HepG2 (cell line): ENCODE results near the gene IRX3. TPM values are rescaled to one million over a fixed set of nuclear protein-coding genes. Genes with fewer than 3 reads are reported as not detected.
A peak's percentile ranks its signal among the peaks of the same experiment; 100 is the strongest.

Source experiments
- ARNT2 ChIP-seq: sonication (generic); formaldehyde crosslinking; IDR thresholded peaks from 2 replicates; pipeline ENCODE4 v1.8.0; 2022; ENCODE audit warnings: mild to moderate bottlenecking, low read depth, missing genetic modification reagents, moderate library complexity
- BORCS8-MEF2B ChIP-seq: sonication (generic); formaldehyde crosslinking; IDR thresholded peaks from 2 replicates; pipeline ENCODE4 v1.8.0; 2022; ENCODE audit warnings: mild to moderate bottlenecking, missing genetic modification reagents
- BRCA1 ChIP-seq: sonication (generic); formaldehyde crosslinking; IDR thresholded peaks from 2 replicates; pipeline ENCODE4 v1.4.0; 2020; ENCODE audit warnings: missing genetic modification reagents
- ELK4 ChIP-seq: sonication (generic); formaldehyde crosslinking; IDR thresholded peaks from 2 replicates; pipeline ENCODE4 v1.9.0; 2021; ENCODE audit warnings: missing genetic modification reagents, borderline replicate concordance
- FOXK1 ChIP-seq: sonication (generic); formaldehyde crosslinking; IDR thresholded peaks from 2 replicates; pipeline ENCODE4 v1.4.0; 2020; ENCODE audit warnings: low read depth, missing genetic modification reagents, borderline replicate concordance
- IKZF4 ChIP-seq: sonication (generic); formaldehyde crosslinking; IDR thresholded peaks from 2 replicates; pipeline ENCODE4 v1.5.1; 2020; ENCODE audit warnings: borderline replicate concordance, mild to moderate bottlenecking, low read depth, missing genetic modification reagents; ENCODE audit errors: not compliant biosample characterization
- JUND ChIP-seq: sonication (generic); formaldehyde crosslinking; IDR thresholded peaks from 2 replicates; pipeline ENCODE4 v1.8.0; 2022; ENCODE audit warnings: mild to moderate bottlenecking, missing genetic modification reagents
- KAT7 ChIP-seq: IDR thresholded peaks from 2 replicates; pipeline ENCODE4 v1.6.1; 2018; ENCODE audit warnings: borderline replicate concordance, missing compliant biosample characterization
- MED1 ChIP-seq: sonication (generic); formaldehyde crosslinking; IDR thresholded peaks from 2 replicates; pipeline ENCODE4 v1.4.0; 2020; ENCODE audit warnings: missing genetic modification reagents
- NFKB2 ChIP-seq: sonication (generic); formaldehyde crosslinking; IDR thresholded peaks from 2 replicates; pipeline ENCODE4 v1.4.0; 2020; ENCODE audit warnings: missing genetic modification reagents, borderline replicate concordance
- NR2F6 ChIP-seq, 2 experiments: IDR thresholded peaks; 2 replicates each; pipeline ENCODE4 v1.6.1; 2016; ENCODE audit warnings: antibody characterized with exemption in 1 of 2, mild to moderate bottlenecking in 1 of 2
- PHF20 ChIP-seq: sonication (generic); formaldehyde crosslinking; IDR thresholded peaks from 2 replicates; pipeline ENCODE4 v1.5.0; 2020; ENCODE audit warnings: mild to moderate bottlenecking, missing genetic modification reagents
- PITX1 ChIP-seq: sonication (generic); formaldehyde crosslinking; IDR thresholded peaks from 2 replicates; pipeline ENCODE4 v1.5.1; 2020; ENCODE audit warnings: mild to moderate bottlenecking, missing genetic modification reagents
- RAD21 ChIP-seq: fragments of 450-650 bp; formaldehyde crosslinking; IDR thresholded peaks from 2 replicates; pipeline ENCODE4 v1.5.0; 2020; ENCODE audit warnings: mild to moderate bottlenecking
- REST ChIP-seq, 2 experiments: IDR thresholded peaks; 2 replicates each; pipeline ENCODE4 v1.6.1; 2011 to 2012; ENCODE audit warnings: low read length in 2 of 2, borderline replicate concordance in 1 of 2, low read depth in 1 of 2, mild to moderate bottlenecking in 1 of 2, moderate library complexity in 1 of 2
- TEAD3 ChIP-seq: optimal IDR thresholded peaks from 2 replicates; pipeline ENCODE3; 2016; ENCODE audit warnings: borderline replicate concordance
- ZNF225 ChIP-seq: sonication (generic); formaldehyde crosslinking; IDR thresholded peaks from 2 replicates; pipeline ENCODE4 v1.4.0; 2020; ENCODE audit warnings: mild to moderate bottlenecking, missing genetic modification reagents
- ZNF331 ChIP-seq: sonication (generic); formaldehyde crosslinking; IDR thresholded peaks from 2 replicates; pipeline ENCODE4 v1.4.0; 2020; ENCODE audit warnings: missing genetic modification reagents
- ZNF33B ChIP-seq: sonication (generic); formaldehyde crosslinking; IDR thresholded peaks from 2 replicates; pipeline ENCODE4 v1.5.1; 2020; ENCODE audit warnings: mild to moderate bottlenecking, missing genetic modification reagents
- ZNF761 ChIP-seq: sonication (generic); formaldehyde crosslinking; conservative IDR thresholded peaks from 2 replicates; pipeline ENCODE4 v1.4.0; 2020; ENCODE audit warnings: mild to moderate bottlenecking, missing genetic modification reagents
- polyA plus RNA-seq, 8 experiments: library from polyadenylated mRNA; depleted of rRNA in 3 of 8; stranded (reverse) in 7 of 8; unstranded in 1 of 8; fragments of >200 nt; fragmentation: Illumina TruSeq in 4 of 8; extraction: Trizol in 4 of 8; gene quantifications; 2 replicates each; pipeline versions ENCODE4 v1.2.1 to v1.2.3, GENCODE V29; 2011 to 2016; ENCODE audit warnings: low read depth in 4 of 8, missing spikeins in 1 of 8, mixed read lengths in 1 of 8; ENCODE audit not compliant: insufficient read depth in 1 of 8
- total RNA-seq, 5 experiments: library from RNA; depleted of rRNA; stranded (reverse); fragments of >200 nt; fragmentation: Illumina TruSeq; extraction: Trizol; gene quantifications; 2 replicates each; pipeline ENCODE4 v1.2.3, GENCODE V29; 2016; ENCODE audit warnings: low read depth in 1 of 5
- TF ChIP-seq, protein P1 (sequence below): sonication (generic); formaldehyde crosslinking; IDR thresholded peaks from 2 replicates; pipeline ENCODE4 v1.4.0; 2020; ENCODE audit warnings: mild to moderate bottlenecking, missing genetic modification reagents
- TF ChIP-seq, protein P2 (sequence below): sonication (generic); formaldehyde crosslinking; IDR thresholded peaks from 2 replicates; pipeline ENCODE4 v1.4.0; 2020; ENCODE audit warnings: missing genetic modification reagents

The IRX3 gene
- total and polyA plus RNA-seq, 2 of the 13 experiments (the other 11 are each of a cell fraction or from before 2014, with no cell fraction given): 9.2 to 16.4 TPM

DNA sequence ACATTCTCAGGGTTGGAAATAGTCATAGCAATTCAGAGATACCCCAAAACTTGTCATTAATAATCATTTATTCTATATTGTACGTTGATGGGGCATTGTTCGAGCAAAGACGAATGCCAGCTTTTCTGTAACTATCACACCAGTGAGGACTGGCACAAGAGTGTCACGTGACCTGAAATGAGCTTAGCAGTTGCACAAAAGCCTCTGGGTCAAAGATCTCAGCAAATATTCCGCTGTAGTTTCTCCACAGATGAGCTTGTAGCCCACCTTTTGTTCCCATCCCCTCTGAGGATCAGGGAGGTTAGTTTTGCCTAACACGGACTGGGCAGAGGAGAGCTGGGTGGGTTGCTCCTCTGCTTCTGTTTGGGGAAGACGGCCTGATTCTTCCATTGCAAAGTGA is 18.2 kb downstream of the IRX3 start (continued):
- TF ChIP-seq MED1 (CRISPR knock-in tag) (peak; percentile 26; the same call in 1 of the 2 replicates), IKZF4 (CRISPR knock-in tag) (no peak), NFKB2 (CRISPR knock-in tag) (no peak), KAT7 (no peak), PITX1 (CRISPR knock-in tag) (peak; percentile 42; the same call in 1 of the 2 replicates), TEAD3 (CRISPR knock-in tag) (peak; percentile 61), BORCS8-MEF2B (no peak; the same call in 1 of the 2 replicates), ZNF33B (CRISPR knock-in tag) (0 out of 2 replicates have a peak, but pooled peaks have one; percentile 27), BRCA1 (CRISPR knock-in tag) (no peak), RAD21 (CRISPR knock-in tag) (no peak), JUND (CRISPR knock-in tag) (0 out of 2 replicates have a peak, but pooled peaks have one; percentile 8), NR2F6 (IDR thresholded peaks at IDR 0.05) (0 out of 2 replicates have a peak, but pooled peaks have one; percentile 24), NR2F6 (CRISPR knock-in tag; IDR thresholded peaks at IDR 0.05) (0 out of 2 replicates have a peak, but pooled peaks have one; percentile 17), FOXK1 (CRISPR knock-in tag) (no peak), PHF20 (CRISPR knock-in tag) (no peak), ZNF331 (peak; percentile 29; the same call in 1 of the 2 replicates), ELK4 (CRISPR knock-in tag) (no peak), ZNF761 (CRISPR knock-in tag) (no peak), REST (IDR thresholded peaks at IDR 0.05; ENCODE audit: borderline replicate concordance in 1 of 2, low read depth in 1 of 2, low read length in 2 of 2) (no peak), ARNT2 (CRISPR knock-in tag) (no peak), ZNF225 (CRISPR knock-in tag) (no peak)
- TF ChIP-seq, protein P1, sequence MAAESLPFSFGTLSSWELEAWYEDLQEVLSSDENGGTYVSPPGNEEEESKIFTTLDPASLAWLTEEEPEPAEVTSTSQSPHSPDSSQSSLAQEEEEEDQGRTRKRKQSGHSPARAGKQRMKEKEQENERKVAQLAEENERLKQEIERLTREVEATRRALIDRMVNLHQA (CRISPR knock-in tag): no peak
- TF ChIP-seq, protein P2, sequence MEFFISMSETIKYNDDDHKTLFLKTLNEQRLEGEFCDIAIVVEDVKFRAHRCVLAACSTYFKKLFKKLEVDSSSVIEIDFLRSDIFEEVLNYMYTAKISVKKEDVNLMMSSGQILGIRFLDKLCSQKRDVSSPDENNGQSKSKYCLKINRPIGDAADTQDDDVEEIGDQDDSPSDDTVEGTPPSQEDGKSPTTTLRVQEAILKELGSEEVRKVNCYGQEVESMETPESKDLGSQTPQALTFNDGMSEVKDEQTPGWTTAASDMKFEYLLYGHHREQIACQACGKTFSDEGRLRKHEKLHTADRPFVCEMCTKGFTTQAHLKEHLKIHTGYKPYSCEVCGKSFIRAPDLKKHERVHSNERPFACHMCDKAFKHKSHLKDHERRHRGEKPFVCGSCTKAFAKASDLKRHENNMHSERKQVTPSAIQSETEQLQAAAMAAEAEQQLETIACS (CRISPR knock-in tag): no peak
